Left ventricle myocardium inferior (tissue), 1 donor: ENCODE measurements around the gene SMARCA1. TPM values are rescaled to one million over a fixed set of nuclear protein-coding genes. Genes with fewer than 3 reads are reported as not detected.

ENCODE experiments used
- DNase-seq: peaks from one replicate; pipeline ENCODE4 v3.0.0-alpha.2; 2020
- H3K27ac ChIP-seq: fragments of 200-600 bp; replicated peaks from 2 replicates; pipeline ENCODE4 v1.8.0; 2021
- H3K27me3 ChIP-seq: fragments of 200-600 bp; 2 replicates; pipeline ENCODE4 v1.8.0; 2021; ENCODE audit warnings: low read depth
- H3K36me3 ChIP-seq: fragments of 200-600 bp; 2 replicates; pipeline ENCODE4 v1.8.0; 2021
- H3K4me1 ChIP-seq: fragments of 200-600 bp; 2 replicates; pipeline ENCODE4 v1.8.0; 2021
- H3K4me3 ChIP-seq: fragments of 200-600 bp; 2 replicates; pipeline ENCODE4 v1.8.0; 2021; ENCODE audit warnings: mild to moderate bottlenecking, moderate library complexity
- H3K9me3 ChIP-seq: fragments of 200-600 bp; replicated peaks from 2 replicates; pipeline ENCODE4 v1.8.0; 2021
- CTCF ChIP-seq: fragments of 200-600 bp; IDR thresholded peaks from 2 replicates; pipeline ENCODE4 v1.8.0; 2021; ENCODE audit warnings: antibody characterized with exemption, mild to moderate bottlenecking, borderline replicate concordance
- intact Hi-C: fragments of 100-400 bp; cut with micrococcal nuclease; formaldehyde crosslinking; loops from one replicate; pipeline ENCODE4 v1.11.0; 2022
- total RNA-seq: library from RNA; stranded (reverse); fragmentation: NEBNext Ultra II Directional; extraction: Animal tissue kit (Norgen Biotek cat#: 25700); gene quantifications from one replicate; pipeline ENCODE4 v1.2.1, GENCODE V29; 2021
- donor health status: DM: no; HTN: yes; CAD: no; lungs with severe emphysema.

SMARCA1 gene
- total RNA-seq, 1 donor from 2014 or later: 31.3 TPM

GRCh38 chrX:129495900-129496299 is 27.4 kb downstream of the SMARCA1 start:
- Histone ChIP-seq H3K9me3 (no peaks in the 10 kb centered on the region), H3K36me3 (peaks cover 53% of the 10 kb centered on the region), H3K27ac (no peak overlapping the region), H3K27me3 (no peaks in the 10 kb centered on the region), H3K4me3 (no peak overlapping the region), H3K4me1 (no peaks in the 10 kb centered on the region)
- intact Hi-C loops: no loop called here
- no peak for DNase-seq
- TF ChIP-seq CTCF: no peak

- DNase-seq: no peak
- Histone ChIP-seq H3K36me3 (peaks cover 49% of the 10 kb centered on the region), H3K27ac (no peak overlapping the region), H3K4me3 (no peak overlapping the region), H3K27me3 (no peaks in the 10 kb centered on the region), H3K9me3 (no peaks in the 10 kb centered on the region), H3K4me1 (no peaks in the 10 kb centered on the region)
- TF ChIP-seq CTCF: no peak
- intact Hi-C loops: no loop called here
These were observed 28.4 kb downstream of the SMARCA1 start for GRCh38 chrX:129494887-129495286.

GRCh38 chrX:129493643-129494042 is 29.6 kb downstream of the SMARCA1 start:
- intact Hi-C loops: no loop called here
- Histone ChIP-seq H3K27me3 (no peaks in the 10 kb centered on the region), H3K36me3 (peaks cover 51% of the 10 kb centered on the region), H3K4me3 (no peak overlapping the region), H3K4me1 (no peaks in the 10 kb centered on the region), H3K9me3 (no peaks in the 10 kb centered on the region), H3K27ac (no peak overlapping the region)
- TF ChIP-seq CTCF: no peak
- no peak for DNase-seq

- TF ChIP-seq CTCF: no peak
These were observed 33.0 kb downstream of the SMARCA1 start for GRCh38 chrX:129490330-129490729.

GRCh38 chrX:129488359-129488758 is 34.9 kb downstream of the SMARCA1 start:
- intact Hi-C loops: no loop called here
- TF ChIP-seq CTCF: no peak
- Histone ChIP-seq H3K4me1 (no peaks in the 10 kb centered on the region), H3K27ac (no peak overlapping the region), H3K27me3 (no peaks in the 10 kb centered on the region), H3K9me3 (no peaks in the 10 kb centered on the region), H3K36me3 (peaks cover 36% of the 10 kb centered on the region), H3K4me3 (no peak overlapping the region)
- no peak for DNase-seq

More at GRCh38 chrX:129490330-129490729, 33.0 kb downstream of the SMARCA1 start:
- Histone ChIP-seq H3K36me3 (peaks cover 45% of the 10 kb centered on the region), H3K4me3 (no peak overlapping the region), H3K27ac (no peak overlapping the region), H3K9me3 (no peaks in the 10 kb centered on the region), H3K4me1 (no peaks in the 10 kb centered on the region), H3K27me3 (no peaks in the 10 kb centered on the region)
- no peak for DNase-seq
- intact Hi-C loops: no loop called here

GRCh38 chrX:129480889-129481288 is 42.4 kb downstream of the SMARCA1 start:
- no peak for TF ChIP-seq CTCF
- H3K4me1 ChIP-seq: no peaks in the 10 kb centered on the region

More at GRCh38 chrX:129480889-129481288, 42.4 kb downstream of the SMARCA1 start:
- H3K27me3 ChIP-seq: no peaks in the 10 kb centered on the region
- DNase-seq: no peak
- no peak overlapping the region for H3K4me3 ChIP-seq
- peaks cover 8% of the 10 kb centered on the region for H3K36me3 ChIP-seq
- H3K9me3 ChIP-seq: no peaks in the 10 kb centered on the region
- no peak overlapping the region for H3K27ac ChIP-seq
- intact Hi-C loops: no loop called here
